Measurements from ENCODE around the gene C1RL. TPM values are rescaled to one million over a fixed set of nuclear protein-coding genes. Genes with fewer than 3 reads are reported as not detected.

C1RL gene
- total and polyA plus RNA-seq, 7 donors: 2.7 to 17.0 (median 14.6) TPM

DNA sequence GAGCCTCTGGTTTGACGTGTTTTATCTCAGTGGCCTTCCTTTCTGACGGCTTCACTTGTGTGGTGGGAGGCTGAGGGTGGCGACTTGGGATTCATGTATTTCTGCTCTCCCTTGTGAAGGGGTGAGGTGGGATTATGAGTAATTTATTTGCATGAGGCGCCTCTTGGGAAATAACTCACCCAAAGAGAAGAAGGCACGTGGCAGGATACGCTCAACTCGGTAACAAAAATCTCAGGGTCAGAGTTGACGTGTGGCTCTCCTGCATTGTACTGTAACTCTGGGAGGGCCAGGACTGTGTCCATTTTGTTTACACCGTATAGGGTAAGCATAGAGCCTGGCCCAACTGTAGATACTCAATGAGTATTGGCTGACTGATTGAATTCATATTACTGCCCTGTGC, 63.1 kb downstream of the C1RL start:
- no peak overlapping the region for H3K27ac ChIP-seq
- ATAC-seq: no peak
- WGBS, 3 donors: 89 to 92% (median 91%) methylated on average over 9 of the region's 9 CpGs
- no peaks in the 10 kb centered on the region for H3K9me3 ChIP-seq
- no peaks in the 10 kb centered on the region for H3K36me3 ChIP-seq (ENCODE audit: insufficient read depth in 1 of 2, low read depth in 1 of 2)
- peaks cover 16% of the 10 kb centered on the region for H3K4me1 ChIP-seq
- H3K4me3 ChIP-seq: no peak overlapping the region
- DNase-seq: no peak
- H3K27me3 ChIP-seq (ENCODE audit: insufficient read depth in 3 of 3, low read length in 2 of 3): no peaks in the 10 kb centered on the region
- intact Hi-C loops (cut with DNase I): no loop called here
- TF ChIP-seq, protein P1, sequence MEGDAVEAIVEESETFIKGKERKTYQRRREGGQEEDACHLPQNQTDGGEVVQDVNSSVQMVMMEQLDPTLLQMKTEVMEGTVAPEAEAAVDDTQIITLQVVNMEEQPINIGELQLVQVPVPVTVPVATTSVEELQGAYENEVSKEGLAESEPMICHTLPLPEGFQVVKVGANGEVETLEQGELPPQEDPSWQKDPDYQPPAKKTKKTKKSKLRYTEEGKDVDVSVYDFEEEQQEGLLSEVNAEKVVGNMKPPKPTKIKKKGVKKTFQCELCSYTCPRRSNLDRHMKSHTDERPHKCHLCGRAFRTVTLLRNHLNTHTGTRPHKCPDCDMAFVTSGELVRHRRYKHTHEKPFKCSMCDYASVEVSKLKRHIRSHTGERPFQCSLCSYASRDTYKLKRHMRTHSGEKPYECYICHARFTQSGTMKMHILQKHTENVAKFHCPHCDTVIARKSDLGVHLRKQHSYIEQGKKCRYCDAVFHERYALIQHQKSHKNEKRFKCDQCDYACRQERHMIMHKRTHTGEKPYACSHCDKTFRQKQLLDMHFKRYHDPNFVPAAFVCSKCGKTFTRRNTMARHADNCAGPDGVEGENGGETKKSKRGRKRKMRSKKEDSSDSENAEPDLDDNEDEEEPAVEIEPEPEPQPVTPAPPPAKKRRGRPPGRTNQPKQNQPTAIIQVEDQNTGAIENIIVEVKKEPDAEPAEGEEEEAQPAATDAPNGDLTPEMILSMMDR (IDR thresholded peaks at IDR 0.05): no peak

Other genes with a start within 250 kb of the C1RL start
- gene TPI1, start 241.7 kb downstream of the C1RL start, total RNA-seq: 100 to 1,000 TPM; 537 to 822 (median 624) TPM
- gene TPI1, start 241.7 kb downstream of the C1RL start, polyA plus RNA-seq: 100 to 1,000 TPM; 588 to 952 (median 847) TPM
- gene SPSB2, start 235.9 kb downstream of the C1RL start, total RNA-seq: 1 to 10 TPM; 2.4 to 4.5 (median 3.2) TPM
- 10 to 100 TPM in 1 of 3 donors, 1 to 10 TPM in 2; 4.3 to 10.2 (median 6.7) TPM for gene SPSB2, start 235.9 kb downstream of the C1RL start, polyA plus RNA-seq
- gene LRRC23, start 204.4 kb downstream of the C1RL start, total RNA-seq: 10 to 100 TPM; 10.2 to 14.9 (median 12.5) TPM
- 10 to 100 TPM in 2 of 3 donors, 1 to 10 TPM in 1; 9.5 to 29.0 (median 14.3) TPM for gene LRRC23, start 204.4 kb downstream of the C1RL start, polyA plus RNA-seq
- gene ENO2, start 194.6 kb downstream of the C1RL start, total RNA-seq: 1 to 10 TPM; 2.0 to 4.6 (median 2.3) TPM
- 1 to 10 TPM; 1.4 to 2.0 (median 1.8) TPM for gene ENO2, start 194.6 kb downstream of the C1RL start, polyA plus RNA-seq
- 10 to 100 TPM; 43.3 to 55.8 (median 50.9) TPM for gene ATN1, start 181.3 kb downstream of the C1RL start, total RNA-seq
- gene ATN1, start 181.3 kb downstream of the C1RL start, polyA plus RNA-seq: 10 to 100 TPM; 24.9 to 46.0 (median 33.7) TPM
- gene RNU7-1, start 165.4 kb downstream of the C1RL start, total RNA-seq: not detected
- not detected for gene RNU7-1, start 165.4 kb downstream of the C1RL start, polyA plus RNA-seq
- 100 to 1,000 TPM in 2 of 4 donors, 10 to 100 TPM in 2; 80.4 to 110 (median 95.6) TPM for gene C12orf57, start 165.2 kb downstream of the C1RL start, total RNA-seq
- gene C12orf57, start 165.2 kb downstream of the C1RL start, polyA plus RNA-seq: 100 to 1,000 TPM; 223 to 269 (median 247) TPM
- gene PTPN6, start 157.9 kb downstream of the C1RL start, total RNA-seq: 1 to 10 TPM; 3.6 to 7.6 (median 4.6) TPM
- 1 to 10 TPM; 1.3 to 2.6 (median 2.1) TPM for gene PTPN6, start 157.9 kb downstream of the C1RL start, polyA plus RNA-seq
- gene PHB2, start 138.6 kb downstream of the C1RL start, total RNA-seq: 100 to 1,000 TPM; 137 to 278 (median 180) TPM
- gene PHB2, start 138.6 kb downstream of the C1RL start, polyA plus RNA-seq: 100 to 1,000 TPM; 176 to 381 (median 208) TPM
- gene EMG1, start 138.3 kb downstream of the C1RL start, total RNA-seq: 10 to 100 TPM; 30.1 to 59.4 (median 44.8) TPM
- 10 to 100 TPM; 26.6 to 66.5 (median 50.4) TPM for gene EMG1, start 138.3 kb downstream of the C1RL start, polyA plus RNA-seq
- 10 to 100 TPM; 24.0 to 56.5 (median 41.6) TPM for gene LPCAT3, start 90.7 kb downstream of the C1RL start, total RNA-seq
- 10 to 100 TPM; 13.9 to 26.2 (median 17.4) TPM for gene LPCAT3, start 90.7 kb downstream of the C1RL start, polyA plus RNA-seq
- gene C1S, start 48.5 kb downstream of the C1RL start, total RNA-seq: 10 to 100 TPM; 49.0 to 98.5 (median 75.6) TPM
- gene C1S, start 48.5 kb downstream of the C1RL start, polyA plus RNA-seq: 10 to 100 TPM; 35.9 to 44.4 (median 38.2) TPM
- gene C1R, start 16.8 kb downstream of the C1RL start, total RNA-seq: 10 to 100 TPM; 63.2 to 70.9 (median 68.1) TPM
- 10 to 100 TPM; 32.4 to 58.4 (median 44.5) TPM for gene C1R, start 16.8 kb downstream of the C1RL start, polyA plus RNA-seq
- gene RBP5, start 19.7 kb upstream of the C1RL start, total RNA-seq: under 1 TPM in 2 of 4 donors, not detected in 2; 0.48 to 0.61 TPM
- 1 to 10 TPM in 2 of 3 donors, under 1 TPM in 1; 0.18 to 1.4 (median 1.2) TPM for gene RBP5, start 19.7 kb upstream of the C1RL start, polyA plus RNA-seq
- 1 to 10 TPM; 2.8 to 5.1 (median 3.3) TPM for gene CLSTN3, start 21.2 kb upstream of the C1RL start, total RNA-seq
- 1 to 10 TPM; 1.2 to 3.6 (median 1.3) TPM for gene CLSTN3, start 21.2 kb upstream of the C1RL start, polyA plus RNA-seq
- gene PEX5, start 80.5 kb upstream of the C1RL start, total RNA-seq: 100 to 1,000 TPM in 2 of 4 donors, 10 to 100 TPM in 2; 54.6 to 103 (median 94.2) TPM
- 10 to 100 TPM; 51.9 to 98.9 (median 73.0) TPM for gene PEX5, start 80.5 kb upstream of the C1RL start, polyA plus RNA-seq
- gene ACSM4, start 194.9 kb upstream of the C1RL start, total RNA-seq: not detected
- gene ACSM4, start 194.9 kb upstream of the C1RL start, polyA plus RNA-seq: not detected